CD14-positive monocyte (primary cell): ENCODE results near the gene CNNM3. TPM values are rescaled to one million over a fixed set of nuclear protein-coding genes. Genes with fewer than 3 reads are reported as not detected.

Experiments used
- DNase-seq, 3 donors: peaks; one replicate each; pipeline ENCODE4 v3.0.0-alpha.2; 2011 to 2022
- H2AFZ ChIP-seq: 2 replicates; pipeline ENCODE4 v1.6.0; 2012; ENCODE audit warnings: mild to moderate bottlenecking, low read depth, low read length, inconsistent platforms; ENCODE audit not compliant: insufficient read depth, poor library complexity, severe bottlenecking
- H3K27ac ChIP-seq, 2 donors: 1 replicate in 1 of 2; 2 replicates in 1 of 2; pipeline ENCODE4 v1.5.1; 2012 to 2013; ENCODE audit warnings: low read length in 2 of 2, control low read depth in 1 of 2, inconsistent platforms in 1 of 2, low read depth in 1 of 2, mild to moderate bottlenecking in 1 of 2
- H3K27me3 ChIP-seq, 2 donors: one replicate each; pipeline versions ENCODE4 v1.6.0 to v1.6.1; 2011 to 2013; ENCODE audit warnings: low read length in 2 of 2; ENCODE audit not compliant: control insufficient read depth in 2 of 2, insufficient read depth in 2 of 2
- H3K36me3 ChIP-seq, 2 donors: replicated peaks in 1 of 2; 1 replicate in 1 of 2; 2 replicates in 1 of 2; pipeline versions ENCODE4 v1.5.1 to v1.6.1; 2012 to 2013; ENCODE audit warnings: low read length in 2 of 2, control low read depth in 1 of 2, inconsistent platforms in 1 of 2, mild to moderate bottlenecking in 1 of 2; ENCODE audit not compliant: insufficient read depth in 2 of 2, control insufficient read depth in 1 of 2
- H3K4me1 ChIP-seq, 2 donors: 1 replicate in 1 of 2; 2 replicates in 1 of 2; pipeline versions ENCODE4 v1.5.1 to v1.6.1; 2012 to 2013; ENCODE audit warnings: low read length in 2 of 2, control low read depth in 1 of 2, inconsistent platforms in 1 of 2, mild to moderate bottlenecking in 1 of 2, moderate library complexity in 1 of 2; ENCODE audit not compliant: insufficient read depth in 2 of 2, control insufficient read depth in 1 of 2
- H3K4me2 ChIP-seq: replicated peaks from 2 replicates; pipeline ENCODE3; 2012; ENCODE audit warnings: low read length, moderate library complexity, mild to moderate bottlenecking; ENCODE audit not compliant: poor library complexity, severe bottlenecking; ENCODE audit errors: extremely low read depth
- H3K4me3 ChIP-seq, 3 experiments: fragments of 200-600 bp in 1 of 3; sonication (generic) in 1 of 3; replicated peaks in 1 of 3; 1 replicate in 2 of 3; 2 replicates in 1 of 3; pipeline ENCODE4 v1.5.1; 2011 to 2013; ENCODE audit warnings: low read length in 3 of 3, mild to moderate bottlenecking in 3 of 3, control low read depth in 2 of 3, low read depth in 2 of 3, inconsistent platforms in 1 of 3, moderate library complexity in 1 of 3
- H3K79me2 ChIP-seq: 2 replicates; pipeline ENCODE4 v1.6.0; 2012; ENCODE audit warnings: mild to moderate bottlenecking, control low read depth, inconsistent platforms, low read length, moderate library complexity; ENCODE audit not compliant: insufficient read depth
- H3K9ac ChIP-seq: 2 replicates; pipeline ENCODE4 v1.6.0; 2017; ENCODE audit warnings: low read length, mild to moderate bottlenecking; ENCODE audit not compliant: insufficient read depth, poor library complexity, severe bottlenecking
- H3K9me3 ChIP-seq, 2 donors: replicated peaks in 1 of 2; 1 replicate in 1 of 2; 2 replicates in 1 of 2; pipeline versions ENCODE4 v1.5.1 to v1.6.1; 2012 to 2013; ENCODE audit warnings: low read length in 2 of 2, control low read depth in 1 of 2; ENCODE audit not compliant: control insufficient read depth in 1 of 2, insufficient read depth in 1 of 2
- H4K20me1 ChIP-seq: 2 replicates; pipeline ENCODE4 v1.6.0; 2012; ENCODE audit warnings: mild to moderate bottlenecking, low read length, control low read depth, moderate library complexity; ENCODE audit not compliant: insufficient read depth
- H3K27ac Mint-ChIP-seq, 7 donors: one replicate each; pipeline ENCODE4 v1.8.0; 2020; ENCODE audit warnings: mild to moderate bottlenecking in 7 of 7, mixed read lengths in 7 of 7, moderate library complexity in 6 of 7, inconsistent platforms in 2 of 7
- H3K27me3 Mint-ChIP-seq, 3 donors: one replicate each; pipeline ENCODE4 v1.8.0; 2021 to 2022; ENCODE audit warnings: low read depth in 3 of 3, mild to moderate bottlenecking in 3 of 3, mixed read lengths in 3 of 3, moderate library complexity in 3 of 3, inconsistent platforms in 1 of 3
- H3K36me3 Mint-ChIP-seq, 2 donors: one replicate each; pipeline ENCODE4 v1.8.0; 2020; ENCODE audit warnings: mixed read lengths in 2 of 2, inconsistent platforms in 1 of 2, mild to moderate bottlenecking in 1 of 2
- H3K4me1 Mint-ChIP-seq: one replicate; pipeline ENCODE4 v1.8.0; 2020; ENCODE audit warnings: mild to moderate bottlenecking, mixed read lengths
- H3K4me3 Mint-ChIP-seq, 2 donors: one replicate each; pipeline ENCODE4 v1.8.0; 2020; ENCODE audit warnings: mild to moderate bottlenecking in 2 of 2, mixed read lengths in 2 of 2, moderate library complexity in 1 of 2
- H3K9me3 Mint-ChIP-seq, 7 donors: one replicate each; pipeline ENCODE4 v1.8.0; 2020 to 2022; ENCODE audit warnings: mixed read lengths in 7 of 7, mild to moderate bottlenecking in 6 of 7, moderate library complexity in 6 of 7, inconsistent platforms in 2 of 7
- CTCF ChIP-seq: fragments of 200-600 bp; IDR thresholded peaks from one replicate; pipeline ENCODE4 v1.8.0; 2022; ENCODE audit warnings: antibody characterized with exemption, mild to moderate bottlenecking
- WGBS: methylation state at CpG from one replicate; pipeline ENCODE4 v1.1.5; 2013; ENCODE audit warnings: missing lambda C conversion rate; ENCODE audit not compliant: insufficient coverage; 5-methylcytosine and 5-hydroxymethylcytosine counted together
- intact Hi-C, 2 donors: fragments of 100-400 bp; cut with micrococcal nuclease; formaldehyde crosslinking; loops; one replicate each; pipeline versions ENCODE4 v1.15.0 to v1.15.1; 2023
- polyA plus RNA-seq, 3 donors: library from polyadenylated mRNA; depleted of rRNA in 1 of 3; unstranded in 2 of 3; stranded (reverse) in 1 of 3; fragments of 300-500 nt in 2 of 3; fragments of >200 nt in 1 of 3; fragmentation: Illumina TruSeq in 2 of 3; gene quantifications; 1 replicate in 2 of 3; 2 replicates in 1 of 3; pipeline ENCODE4 v1.2.3, GENCODE V29; 2012 to 2021

The CNNM3 gene
- polyA plus RNA-seq, 3 donors, result 1.2 to 12.0 (median 4.9) TPM

GRCh38 chr2:96817882-96818281, 1.8 kb downstream of the CNNM3 start:
- DNase-seq, result no peak
- H3K27ac Mint-ChIP-seq, result no peak overlapping the region
- Histone ChIP-seq H3K4me3 (peak overlapping the region in 1 of 3 experiments; percentile 73), H3K36me3 (peaks cover 4 to 23% of the 10 kb centered on the region in 2 donors), H3K9me3 (no peaks in the 10 kb centered on the region), H3K27ac (no peak overlapping the region), H3K4me2 (peak overlapping the region; percentile 96), H2AFZ (no peak overlapping the region), H3K4me1 (peaks cover 22 to 35% of the 10 kb centered on the region in 2 donors), H3K79me2 (peaks cover 18% of the 10 kb centered on the region), H3K27me3 (no peaks in the 10 kb centered on the region), H4K20me1 (peaks cover 56% of the 10 kb centered on the region), H3K9ac (peak overlapping the region; percentile 43)
- 100% methylated on average over 3 of the region's 8 CpGs for WGBS
- TF ChIP-seq CTCF, result no peak
- peaks cover 53% of the 10 kb centered on the region for H3K4me1 Mint-ChIP-seq
- peak overlapping the region; percentile 77 to 88 for H3K4me3 Mint-ChIP-seq
- intact Hi-C loops, result loop anchor here (5.0 to 10.0 kb wide), 3 partner anchors 39 to 56 kb away; partner anchors contain the start of genes ANKRD39 (in 2 of the 2) and CNNM4 (in 2 of the 2)
- H3K9me3 Mint-ChIP-seq, result no peaks in the 10 kb centered on the region
- peaks cover 35 to 36% of the 10 kb centered on the region in 2 donors for H3K36me3 Mint-ChIP-seq
- peaks cover 8 to 14% (median 10%) of the 10 kb centered on the region in 3 donors for H3K27me3 Mint-ChIP-seq

DNA sequence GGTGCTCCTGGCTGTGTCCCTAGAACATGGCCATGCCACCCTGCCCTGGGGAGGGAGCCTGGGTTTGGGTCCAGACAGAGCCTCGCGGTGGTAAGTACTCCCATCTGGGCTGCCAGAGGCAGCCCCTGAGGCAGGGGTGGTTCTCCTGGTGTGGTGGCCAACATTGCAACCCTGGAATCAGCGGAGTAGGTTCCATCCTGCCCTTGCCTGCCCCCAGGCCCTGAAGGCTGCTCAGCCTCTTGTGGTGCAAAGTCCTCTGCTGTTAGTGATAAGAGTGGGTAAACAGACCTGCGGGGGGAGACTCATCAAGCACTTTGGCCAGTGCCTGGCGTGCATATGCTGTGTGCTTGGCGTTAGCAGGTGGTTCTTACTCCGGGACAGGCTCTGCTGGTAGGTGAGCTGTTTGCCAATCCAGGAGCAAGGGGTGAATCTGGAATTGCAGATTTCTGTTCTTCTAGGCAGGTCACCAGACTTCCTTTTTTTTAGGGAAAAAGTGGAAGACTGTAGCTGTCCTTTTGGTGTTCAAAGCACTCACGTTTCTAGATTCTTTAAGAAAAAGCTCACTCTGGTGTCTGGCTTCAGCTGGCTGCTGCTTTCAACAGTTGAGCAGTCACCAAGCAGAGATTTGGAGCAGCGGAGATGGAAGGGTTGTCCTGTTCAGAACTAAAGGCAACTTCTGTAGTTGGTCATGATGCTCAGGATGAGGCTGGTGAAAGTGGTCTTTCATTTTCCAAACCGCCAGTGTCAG, 3.2 kb downstream of the CNNM3 start:
- Mint-ChIP-seq H3K36me3 (peaks cover 36 to 45% of the 10 kb centered on the region in 2 donors), H3K4me3 (no peak overlapping the region)
- H3K4me1 ChIP-seq, result peaks cover 22 to 35% of the 10 kb centered on the region in 2 donors

More for the DNA sequence above, 3.2 kb downstream of the CNNM3 start:
- TF ChIP-seq CTCF, result no peak
- Histone ChIP-seq H3K9me3 (no peaks in the 10 kb centered on the region), H3K4me2 (no peak overlapping the region), H3K36me3 (peaks cover 11 to 38% of the 10 kb centered on the region in 2 donors), H3K79me2 (peaks cover 25% of the 10 kb centered on the region), H3K4me3 (no peak overlapping the region), H2AFZ (no peak overlapping the region), H3K27me3 (no peaks in the 10 kb centered on the region), H4K20me1 (peaks cover 70% of the 10 kb centered on the region), H3K9ac (no peak overlapping the region), H3K27ac (no peak overlapping the region)
- no peak for DNase-seq
- Mint-ChIP-seq H3K27ac (peak overlapping the region in 1 of 7 donors; percentile 30), H3K9me3 (no peaks in the 10 kb centered on the region), H3K27me3 (peaks cover 8 to 13% (median 10%) of the 10 kb centered on the region in 3 donors), H3K4me1 (peaks cover 52% of the 10 kb centered on the region)
- intact Hi-C loops, result loop anchor here (5.0 to 10.0 kb wide), 3 partner anchors 38 to 57 kb away; partner anchors contain the start of genes ANKRD39 (in 2 of the 2) and CNNM4 (in 2 of the 2)
- 72% methylated on average over 8 of the region's 10 CpGs for WGBS
